H1 (cell line): ENCODE measurements around the gene KCNN4.

ENCODE experiments used
- EP300 ChIP-seq, 2 experiments: IDR thresholded peaks; 1 replicate in 1 of 2; 2 replicates in 1 of 2; pipeline ENCODE4 v1.6.1; 2011 to 2012; ENCODE audit warnings: low read depth in 2 of 2, low read length in 2 of 2, mild to moderate bottlenecking in 2 of 2, borderline replicate concordance in 1 of 2, inconsistent platforms in 1 of 2, moderate library complexity in 1 of 2
- EZH2 ChIP-seq: fragments of 200-600 bp; sonication (generic); IDR thresholded peaks from 2 replicates; pipeline ENCODE4 v1.7.1; 2012; ENCODE audit warnings: low read depth, mild to moderate bottlenecking, moderate library complexity, low read length, inconsistent platforms; ENCODE audit not compliant: severe bottlenecking
- FOSL1 ChIP-seq: IDR thresholded peaks from 2 replicates; pipeline ENCODE4 v1.6.1; 2011; ENCODE audit warnings: mild to moderate bottlenecking, low read depth, low read length, moderate library complexity; ENCODE audit not compliant: insufficient read depth
- GABPA ChIP-seq: IDR thresholded peaks from 2 replicates; pipeline ENCODE4 v1.6.1; 2011; ENCODE audit warnings: mild to moderate bottlenecking, low read length, moderate library complexity, borderline replicate concordance; ENCODE audit not compliant: insufficient read depth
- POLR2A ChIP-seq, 2 experiments: IDR thresholded peaks; 1 replicate in 1 of 2; 2 replicates in 1 of 2; pipeline ENCODE4 v1.6.1; 2011; ENCODE audit warnings: low read depth in 2 of 2, low read length in 2 of 2, mild to moderate bottlenecking in 2 of 2; ENCODE audit errors: control extremely low read depth in 1 of 2
- POLR2AphosphoS5 ChIP-seq: IDR thresholded peaks from 2 replicates; pipeline ENCODE4 v1.6.1; 2011; ENCODE audit warnings: low read depth, low read length
- SIN3A ChIP-seq, 2 experiments: IDR thresholded peaks in 1 of 2; conservative IDR thresholded peaks in 1 of 2; 2 replicates each; pipeline ENCODE4 v1.6.1; 2011 to 2012; ENCODE audit warnings: low read length in 2 of 2, improper control_type of control experiment in 1 of 2, low read depth in 1 of 2, mild to moderate bottlenecking in 1 of 2
- SUZ12 ChIP-seq: fragments of 200-600 bp; sonication (generic); IDR thresholded peaks from 2 replicates; pipeline ENCODE4 v1.6.1; 2012; ENCODE audit warnings: mild to moderate bottlenecking, inconsistent platforms, low read length, moderate library complexity, mixed read lengths
- TF ChIP-seq, protein P1 (sequence below), 3 experiments: IDR thresholded peaks; 1 replicate in 2 of 3; 2 replicates in 1 of 3; pipeline versions ENCODE4 v1.5.1 to v1.6.1; 2011; ENCODE audit warnings: low read length in 3 of 3, mild to moderate bottlenecking in 3 of 3, inconsistent platforms in 2 of 3, low read depth in 1 of 3, moderate library complexity in 1 of 3; ENCODE audit not compliant: insufficient read depth in 1 of 3; ENCODE audit errors: control extremely low read depth in 1 of 3
- TF ChIP-seq, protein P2 (sequence below): fragments of 300-600 bp; sonication (generic); IDR thresholded peaks from 2 replicates; pipeline ENCODE4 v1.7.1; 2012; ENCODE audit warnings: low read length, moderate library complexity, mild to moderate bottlenecking, inconsistent platforms; ENCODE audit not compliant: insufficient replicate concordance
- TF ChIP-seq, protein P3 (sequence below): IDR thresholded peaks from 2 replicates; pipeline ENCODE4 v1.6.1; 2011; ENCODE audit warnings: low read depth, mild to moderate bottlenecking, low read length; ENCODE audit not compliant: insufficient read depth
- TF ChIP-seq, protein P4 (sequence below): IDR thresholded peaks from 2 replicates; pipeline ENCODE4 v1.6.1; 2011; ENCODE audit warnings: low read length, improper control_type of control experiment

DNA sequence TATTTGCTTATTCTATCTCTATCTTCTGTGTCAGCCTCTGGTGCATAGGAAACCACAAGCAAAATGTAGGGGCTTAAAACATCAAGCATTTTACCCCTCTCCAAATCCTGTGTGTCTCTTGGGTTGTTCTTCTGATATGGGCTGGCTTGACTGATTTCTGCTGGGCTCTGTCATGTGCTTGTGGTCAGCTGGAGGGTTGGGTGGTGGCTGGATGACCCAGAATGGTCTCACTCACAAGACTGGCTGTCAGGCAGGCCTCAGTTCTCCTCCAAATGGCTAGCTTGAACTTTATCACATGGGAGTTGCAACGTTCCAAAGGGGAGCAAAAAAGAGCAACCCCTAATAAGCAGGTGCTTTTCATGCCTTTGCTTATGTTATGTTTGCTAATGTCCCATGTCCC, 31.1 kb upstream of the KCNN4 start:
- TF ChIP-seq, protein P1, sequence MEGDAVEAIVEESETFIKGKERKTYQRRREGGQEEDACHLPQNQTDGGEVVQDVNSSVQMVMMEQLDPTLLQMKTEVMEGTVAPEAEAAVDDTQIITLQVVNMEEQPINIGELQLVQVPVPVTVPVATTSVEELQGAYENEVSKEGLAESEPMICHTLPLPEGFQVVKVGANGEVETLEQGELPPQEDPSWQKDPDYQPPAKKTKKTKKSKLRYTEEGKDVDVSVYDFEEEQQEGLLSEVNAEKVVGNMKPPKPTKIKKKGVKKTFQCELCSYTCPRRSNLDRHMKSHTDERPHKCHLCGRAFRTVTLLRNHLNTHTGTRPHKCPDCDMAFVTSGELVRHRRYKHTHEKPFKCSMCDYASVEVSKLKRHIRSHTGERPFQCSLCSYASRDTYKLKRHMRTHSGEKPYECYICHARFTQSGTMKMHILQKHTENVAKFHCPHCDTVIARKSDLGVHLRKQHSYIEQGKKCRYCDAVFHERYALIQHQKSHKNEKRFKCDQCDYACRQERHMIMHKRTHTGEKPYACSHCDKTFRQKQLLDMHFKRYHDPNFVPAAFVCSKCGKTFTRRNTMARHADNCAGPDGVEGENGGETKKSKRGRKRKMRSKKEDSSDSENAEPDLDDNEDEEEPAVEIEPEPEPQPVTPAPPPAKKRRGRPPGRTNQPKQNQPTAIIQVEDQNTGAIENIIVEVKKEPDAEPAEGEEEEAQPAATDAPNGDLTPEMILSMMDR (IDR thresholded peaks at IDR 0.05; ENCODE audit: control extremely low read depth in 1 of 3, insufficient read depth in 1 of 3, low read depth in 1 of 3, low read length in 3 of 3), result no peak
- TF ChIP-seq EZH2 (no peak), SUZ12 (no peak), SIN3A (conservative IDR thresholded peaks at IDR 0.05 in 1 of 2, IDR thresholded peaks at IDR 0.05 in 1 of 2; ENCODE audit: low read depth in 1 of 2, low read length in 2 of 2) (no peak), GABPA (no peak), EP300 (IDR thresholded peaks at IDR 0.05; ENCODE audit: borderline replicate concordance in 1 of 2, low read depth in 2 of 2, low read length in 2 of 2) (no peak), FOSL1 (no peak), POLR2A (IDR thresholded peaks at IDR 0.05; ENCODE audit: control extremely low read depth in 1 of 2, low read depth in 2 of 2, low read length in 2 of 2) (no peak), POLR2AphosphoS5 (no peak)
- TF ChIP-seq, protein P2, sequence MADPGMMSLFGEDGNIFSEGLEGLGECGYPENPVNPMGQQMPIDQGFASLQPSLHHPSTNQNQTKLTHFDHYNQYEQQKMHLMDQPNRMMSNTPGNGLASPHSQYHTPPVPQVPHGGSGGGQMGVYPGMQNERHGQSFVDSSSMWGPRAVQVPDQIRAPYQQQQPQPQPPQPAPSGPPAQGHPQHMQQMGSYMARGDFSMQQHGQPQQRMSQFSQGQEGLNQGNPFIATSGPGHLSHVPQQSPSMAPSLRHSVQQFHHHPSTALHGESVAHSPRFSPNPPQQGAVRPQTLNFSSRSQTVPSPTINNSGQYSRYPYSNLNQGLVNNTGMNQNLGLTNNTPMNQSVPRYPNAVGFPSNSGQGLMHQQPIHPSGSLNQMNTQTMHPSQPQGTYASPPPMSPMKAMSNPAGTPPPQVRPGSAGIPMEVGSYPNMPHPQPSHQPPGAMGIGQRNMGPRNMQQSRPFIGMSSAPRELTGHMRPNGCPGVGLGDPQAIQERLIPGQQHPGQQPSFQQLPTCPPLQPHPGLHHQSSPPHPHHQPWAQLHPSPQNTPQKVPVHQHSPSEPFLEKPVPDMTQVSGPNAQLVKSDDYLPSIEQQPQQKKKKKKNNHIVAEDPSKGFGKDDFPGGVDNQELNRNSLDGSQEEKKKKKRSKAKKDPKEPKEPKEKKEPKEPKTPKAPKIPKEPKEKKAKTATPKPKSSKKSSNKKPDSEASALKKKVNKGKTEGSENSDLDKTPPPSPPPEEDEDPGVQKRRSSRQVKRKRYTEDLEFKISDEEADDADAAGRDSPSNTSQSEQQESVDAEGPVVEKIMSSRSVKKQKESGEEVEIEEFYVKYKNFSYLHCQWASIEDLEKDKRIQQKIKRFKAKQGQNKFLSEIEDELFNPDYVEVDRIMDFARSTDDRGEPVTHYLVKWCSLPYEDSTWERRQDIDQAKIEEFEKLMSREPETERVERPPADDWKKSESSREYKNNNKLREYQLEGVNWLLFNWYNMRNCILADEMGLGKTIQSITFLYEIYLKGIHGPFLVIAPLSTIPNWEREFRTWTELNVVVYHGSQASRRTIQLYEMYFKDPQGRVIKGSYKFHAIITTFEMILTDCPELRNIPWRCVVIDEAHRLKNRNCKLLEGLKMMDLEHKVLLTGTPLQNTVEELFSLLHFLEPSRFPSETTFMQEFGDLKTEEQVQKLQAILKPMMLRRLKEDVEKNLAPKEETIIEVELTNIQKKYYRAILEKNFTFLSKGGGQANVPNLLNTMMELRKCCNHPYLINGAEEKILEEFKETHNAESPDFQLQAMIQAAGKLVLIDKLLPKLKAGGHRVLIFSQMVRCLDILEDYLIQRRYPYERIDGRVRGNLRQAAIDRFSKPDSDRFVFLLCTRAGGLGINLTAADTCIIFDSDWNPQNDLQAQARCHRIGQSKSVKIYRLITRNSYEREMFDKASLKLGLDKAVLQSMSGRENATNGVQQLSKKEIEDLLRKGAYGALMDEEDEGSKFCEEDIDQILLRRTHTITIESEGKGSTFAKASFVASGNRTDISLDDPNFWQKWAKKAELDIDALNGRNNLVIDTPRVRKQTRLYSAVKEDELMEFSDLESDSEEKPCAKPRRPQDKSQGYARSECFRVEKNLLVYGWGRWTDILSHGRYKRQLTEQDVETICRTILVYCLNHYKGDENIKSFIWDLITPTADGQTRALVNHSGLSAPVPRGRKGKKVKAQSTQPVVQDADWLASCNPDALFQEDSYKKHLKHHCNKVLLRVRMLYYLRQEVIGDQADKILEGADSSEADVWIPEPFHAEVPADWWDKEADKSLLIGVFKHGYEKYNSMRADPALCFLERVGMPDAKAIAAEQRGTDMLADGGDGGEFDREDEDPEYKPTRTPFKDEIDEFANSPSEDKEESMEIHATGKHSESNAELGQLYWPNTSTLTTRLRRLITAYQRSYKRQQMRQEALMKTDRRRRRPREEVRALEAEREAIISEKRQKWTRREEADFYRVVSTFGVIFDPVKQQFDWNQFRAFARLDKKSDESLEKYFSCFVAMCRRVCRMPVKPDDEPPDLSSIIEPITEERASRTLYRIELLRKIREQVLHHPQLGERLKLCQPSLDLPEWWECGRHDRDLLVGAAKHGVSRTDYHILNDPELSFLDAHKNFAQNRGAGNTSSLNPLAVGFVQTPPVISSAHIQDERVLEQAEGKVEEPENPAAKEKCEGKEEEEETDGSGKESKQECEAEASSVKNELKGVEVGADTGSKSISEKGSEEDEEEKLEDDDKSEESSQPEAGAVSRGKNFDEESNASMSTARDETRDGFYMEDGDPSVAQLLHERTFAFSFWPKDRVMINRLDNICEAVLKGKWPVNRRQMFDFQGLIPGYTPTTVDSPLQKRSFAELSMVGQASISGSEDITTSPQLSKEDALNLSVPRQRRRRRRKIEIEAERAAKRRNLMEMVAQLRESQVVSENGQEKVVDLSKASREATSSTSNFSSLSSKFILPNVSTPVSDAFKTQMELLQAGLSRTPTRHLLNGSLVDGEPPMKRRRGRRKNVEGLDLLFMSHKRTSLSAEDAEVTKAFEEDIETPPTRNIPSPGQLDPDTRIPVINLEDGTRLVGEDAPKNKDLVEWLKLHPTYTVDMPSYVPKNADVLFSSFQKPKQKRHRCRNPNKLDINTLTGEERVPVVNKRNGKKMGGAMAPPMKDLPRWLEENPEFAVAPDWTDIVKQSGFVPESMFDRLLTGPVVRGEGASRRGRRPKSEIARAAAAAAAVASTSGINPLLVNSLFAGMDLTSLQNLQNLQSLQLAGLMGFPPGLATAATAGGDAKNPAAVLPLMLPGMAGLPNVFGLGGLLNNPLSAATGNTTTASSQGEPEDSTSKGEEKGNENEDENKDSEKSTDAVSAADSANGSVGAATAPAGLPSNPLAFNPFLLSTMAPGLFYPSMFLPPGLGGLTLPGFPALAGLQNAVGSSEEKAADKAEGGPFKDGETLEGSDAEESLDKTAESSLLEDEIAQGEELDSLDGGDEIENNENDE, result no peak
- TF ChIP-seq, protein P3, sequence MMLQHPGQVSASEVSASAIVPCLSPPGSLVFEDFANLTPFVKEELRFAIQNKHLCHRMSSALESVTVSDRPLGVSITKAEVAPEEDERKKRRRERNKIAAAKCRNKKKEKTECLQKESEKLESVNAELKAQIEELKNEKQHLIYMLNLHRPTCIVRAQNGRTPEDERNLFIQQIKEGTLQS, result no peak
- TF ChIP-seq, protein P4, sequence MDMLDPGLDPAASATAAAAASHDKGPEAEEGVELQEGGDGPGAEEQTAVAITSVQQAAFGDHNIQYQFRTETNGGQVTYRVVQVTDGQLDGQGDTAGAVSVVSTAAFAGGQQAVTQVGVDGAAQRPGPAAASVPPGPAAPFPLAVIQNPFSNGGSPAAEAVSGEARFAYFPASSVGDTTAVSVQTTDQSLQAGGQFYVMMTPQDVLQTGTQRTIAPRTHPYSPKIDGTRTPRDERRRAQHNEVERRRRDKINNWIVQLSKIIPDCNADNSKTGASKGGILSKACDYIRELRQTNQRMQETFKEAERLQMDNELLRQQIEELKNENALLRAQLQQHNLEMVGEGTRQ, result no peak
